HG03521 (cell line): ENCODE results near the gene ABCB10.
"Not testable (repeated sequence)": the region's sequence is repeated elsewhere in the genome, so short reads cannot be mapped to it uniquely, and the experiment has no call there.

Experiments used
- ATAC-seq: cut with Tn5 transposase; IDR thresholded peaks from one replicate; pipeline ENCODE4 v1.9.1; 2021; ENCODE audit warnings: mild to moderate bottlenecking, moderate library complexity; ENCODE audit not compliant: unreplicated experiment

Gene ABCB10

GRCh38 chr1:229539863-229540506 lies 18.5 kb downstream of the ABCB10 start:
- ATAC-seq, result no peak

GRCh38 chr1:229538945-229539344 lies 19.6 kb downstream of the ABCB10 start:
- no peak for ATAC-seq

- ATAC-seq, result no peak
Measured at GRCh38 chr1:229537894-229538293, 20.6 kb downstream of the ABCB10 start.

- no peak for ATAC-seq
Measured at GRCh38 chr1:229536982-229537381, 21.5 kb downstream of the ABCB10 start.

GRCh38 chr1:229535230-229535629 lies 23.3 kb downstream of the ABCB10 start:
- ATAC-seq, result no peak

- ATAC-seq, result no peak
Measured at GRCh38 chr1:229531326-229531725, 27.2 kb downstream of the ABCB10 start.

- ATAC-seq, result no peak
Measured at GRCh38 chr1:229529639-229530038, 28.9 kb downstream of the ABCB10 start.

GRCh38 chr1:229526695-229527094 lies 31.8 kb downstream of the ABCB10 start:
- no peak for ATAC-seq

GRCh38 chr1:229523052-229523451 lies 35.5 kb downstream of the ABCB10 start:
- ATAC-seq, result no peak

- no peak for ATAC-seq
Measured at GRCh38 chr1:229514578-229515275, 43.8 kb downstream of the ABCB10 start.

GRCh38 chr1:229511625-229512024 lies 46.9 kb downstream of the ABCB10 start:
- ATAC-seq, result not testable (repeated sequence)

- ATAC-seq, result not testable (repeated sequence)
Measured at GRCh38 chr1:229511201-229511600, 47.3 kb downstream of the ABCB10 start.

- no peak for ATAC-seq
Measured at GRCh38 chr1:229509576-229509975, 48.9 kb downstream of the ABCB10 start.

GRCh38 chr1:229508823-229509337 lies 49.6 kb downstream of the ABCB10 start:
- no peak for ATAC-seq

- ATAC-seq, result peak; percentile 94
Measured at GRCh38 chr1:229507951-229508822, 50.3 kb downstream of the ABCB10 start, which contains the start of gene NUP133. Gene NUP133, minus strand, starts transcription at chr1:229508341. Its CDS starts 92 bp downstream, at chr1:229508249.

GRCh38 chr1:229507502-229507901 lies 51.0 kb downstream of the ABCB10 start:
- ATAC-seq, result no peak

GRCh38 chr1:229506633-229507032 lies 51.9 kb downstream of the ABCB10 start:
- no peak for ATAC-seq

- no peak for ATAC-seq
Measured at GRCh38 chr1:229495782-229496181, 62.7 kb downstream of the ABCB10 start.

- no peak for ATAC-seq
Measured at GRCh38 chr1:229487181-229487580, 71.3 kb downstream of the ABCB10 start.

GRCh38 chr1:229485318-229485717 lies 73.2 kb downstream of the ABCB10 start:
- no peak for ATAC-seq

GRCh38 chr1:229482511-229482910 lies 76.0 kb downstream of the ABCB10 start:
- no peak for ATAC-seq
